H1 (cell line): ENCODE results near the gene LMTK2. TPM values are rescaled to one million over a fixed set of nuclear protein-coding genes. Genes with fewer than 3 reads are reported as not detected.

Experiments
- KDM1A ChIP-seq: fragments of 200-600, 300-600 bp; sonication (generic); IDR thresholded peaks from 2 replicates; pipeline ENCODE4 v1.7.1; 2016; ENCODE audit warnings: mild to moderate bottlenecking, low read length, borderline replicate concordance
- polyA plus RNA-seq, 7 experiments: library from polyadenylated mRNA; depleted of rRNA in 3 of 7; stranded (reverse) in 5 of 7; unstranded in 2 of 7; fragments of >200 nt in 5 of 7; fragments of 200-250 nt in 2 of 7; gene quantifications; 1 replicate in 5 of 7; 2 replicates in 1 of 7; 4 replicates in 1 of 7; pipeline versions ENCODE4 v1.2.1 to v1.2.3, GENCODE V29; 2011 to 2013; ENCODE audit warnings: missing spikeins in 2 of 7, mixed read lengths in 2 of 7
- total RNA-seq: library from RNA; stranded (reverse); fragmentation: NEBNext Ultra II Directional; extraction: Animal tissue kit (Norgen Biotek cat#: 25700); gene quantifications from 2 replicates; pipeline ENCODE4 v1.2.1, GENCODE V29; 2021
- TF ChIP-seq, protein P1 (sequence below): fragments of 300-600 bp; sonication (generic); IDR thresholded peaks from 2 replicates; pipeline ENCODE4 v1.7.1; 2012; ENCODE audit warnings: low read length, moderate library complexity, mild to moderate bottlenecking, inconsistent platforms; ENCODE audit not compliant: insufficient replicate concordance

LMTK2 gene
- total and polyA plus RNA-seq, 2 of the 8 experiments (the other 6 are each of a cell fraction or from before 2014, with no cell fraction given), result 9.7 to 30.7 TPM

DNA sequence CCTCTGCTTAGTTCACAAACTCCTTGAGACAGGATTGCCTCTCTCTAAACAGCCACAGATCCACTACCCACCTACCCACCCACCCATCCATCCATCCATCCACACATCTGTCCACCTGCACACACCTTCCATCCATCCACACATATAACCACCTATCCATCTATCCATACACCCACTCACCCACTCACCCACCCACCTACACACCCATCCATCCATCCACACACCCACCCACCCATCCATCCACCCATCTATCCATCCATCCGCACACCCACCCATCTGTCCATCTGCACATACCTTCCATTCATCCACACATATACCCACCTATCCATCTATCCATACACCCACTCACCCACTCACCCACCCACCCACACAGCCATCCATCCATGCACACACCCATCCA lies 135.7 kb downstream of the LMTK2 start (continued):
- TF ChIP-seq, protein P1, sequence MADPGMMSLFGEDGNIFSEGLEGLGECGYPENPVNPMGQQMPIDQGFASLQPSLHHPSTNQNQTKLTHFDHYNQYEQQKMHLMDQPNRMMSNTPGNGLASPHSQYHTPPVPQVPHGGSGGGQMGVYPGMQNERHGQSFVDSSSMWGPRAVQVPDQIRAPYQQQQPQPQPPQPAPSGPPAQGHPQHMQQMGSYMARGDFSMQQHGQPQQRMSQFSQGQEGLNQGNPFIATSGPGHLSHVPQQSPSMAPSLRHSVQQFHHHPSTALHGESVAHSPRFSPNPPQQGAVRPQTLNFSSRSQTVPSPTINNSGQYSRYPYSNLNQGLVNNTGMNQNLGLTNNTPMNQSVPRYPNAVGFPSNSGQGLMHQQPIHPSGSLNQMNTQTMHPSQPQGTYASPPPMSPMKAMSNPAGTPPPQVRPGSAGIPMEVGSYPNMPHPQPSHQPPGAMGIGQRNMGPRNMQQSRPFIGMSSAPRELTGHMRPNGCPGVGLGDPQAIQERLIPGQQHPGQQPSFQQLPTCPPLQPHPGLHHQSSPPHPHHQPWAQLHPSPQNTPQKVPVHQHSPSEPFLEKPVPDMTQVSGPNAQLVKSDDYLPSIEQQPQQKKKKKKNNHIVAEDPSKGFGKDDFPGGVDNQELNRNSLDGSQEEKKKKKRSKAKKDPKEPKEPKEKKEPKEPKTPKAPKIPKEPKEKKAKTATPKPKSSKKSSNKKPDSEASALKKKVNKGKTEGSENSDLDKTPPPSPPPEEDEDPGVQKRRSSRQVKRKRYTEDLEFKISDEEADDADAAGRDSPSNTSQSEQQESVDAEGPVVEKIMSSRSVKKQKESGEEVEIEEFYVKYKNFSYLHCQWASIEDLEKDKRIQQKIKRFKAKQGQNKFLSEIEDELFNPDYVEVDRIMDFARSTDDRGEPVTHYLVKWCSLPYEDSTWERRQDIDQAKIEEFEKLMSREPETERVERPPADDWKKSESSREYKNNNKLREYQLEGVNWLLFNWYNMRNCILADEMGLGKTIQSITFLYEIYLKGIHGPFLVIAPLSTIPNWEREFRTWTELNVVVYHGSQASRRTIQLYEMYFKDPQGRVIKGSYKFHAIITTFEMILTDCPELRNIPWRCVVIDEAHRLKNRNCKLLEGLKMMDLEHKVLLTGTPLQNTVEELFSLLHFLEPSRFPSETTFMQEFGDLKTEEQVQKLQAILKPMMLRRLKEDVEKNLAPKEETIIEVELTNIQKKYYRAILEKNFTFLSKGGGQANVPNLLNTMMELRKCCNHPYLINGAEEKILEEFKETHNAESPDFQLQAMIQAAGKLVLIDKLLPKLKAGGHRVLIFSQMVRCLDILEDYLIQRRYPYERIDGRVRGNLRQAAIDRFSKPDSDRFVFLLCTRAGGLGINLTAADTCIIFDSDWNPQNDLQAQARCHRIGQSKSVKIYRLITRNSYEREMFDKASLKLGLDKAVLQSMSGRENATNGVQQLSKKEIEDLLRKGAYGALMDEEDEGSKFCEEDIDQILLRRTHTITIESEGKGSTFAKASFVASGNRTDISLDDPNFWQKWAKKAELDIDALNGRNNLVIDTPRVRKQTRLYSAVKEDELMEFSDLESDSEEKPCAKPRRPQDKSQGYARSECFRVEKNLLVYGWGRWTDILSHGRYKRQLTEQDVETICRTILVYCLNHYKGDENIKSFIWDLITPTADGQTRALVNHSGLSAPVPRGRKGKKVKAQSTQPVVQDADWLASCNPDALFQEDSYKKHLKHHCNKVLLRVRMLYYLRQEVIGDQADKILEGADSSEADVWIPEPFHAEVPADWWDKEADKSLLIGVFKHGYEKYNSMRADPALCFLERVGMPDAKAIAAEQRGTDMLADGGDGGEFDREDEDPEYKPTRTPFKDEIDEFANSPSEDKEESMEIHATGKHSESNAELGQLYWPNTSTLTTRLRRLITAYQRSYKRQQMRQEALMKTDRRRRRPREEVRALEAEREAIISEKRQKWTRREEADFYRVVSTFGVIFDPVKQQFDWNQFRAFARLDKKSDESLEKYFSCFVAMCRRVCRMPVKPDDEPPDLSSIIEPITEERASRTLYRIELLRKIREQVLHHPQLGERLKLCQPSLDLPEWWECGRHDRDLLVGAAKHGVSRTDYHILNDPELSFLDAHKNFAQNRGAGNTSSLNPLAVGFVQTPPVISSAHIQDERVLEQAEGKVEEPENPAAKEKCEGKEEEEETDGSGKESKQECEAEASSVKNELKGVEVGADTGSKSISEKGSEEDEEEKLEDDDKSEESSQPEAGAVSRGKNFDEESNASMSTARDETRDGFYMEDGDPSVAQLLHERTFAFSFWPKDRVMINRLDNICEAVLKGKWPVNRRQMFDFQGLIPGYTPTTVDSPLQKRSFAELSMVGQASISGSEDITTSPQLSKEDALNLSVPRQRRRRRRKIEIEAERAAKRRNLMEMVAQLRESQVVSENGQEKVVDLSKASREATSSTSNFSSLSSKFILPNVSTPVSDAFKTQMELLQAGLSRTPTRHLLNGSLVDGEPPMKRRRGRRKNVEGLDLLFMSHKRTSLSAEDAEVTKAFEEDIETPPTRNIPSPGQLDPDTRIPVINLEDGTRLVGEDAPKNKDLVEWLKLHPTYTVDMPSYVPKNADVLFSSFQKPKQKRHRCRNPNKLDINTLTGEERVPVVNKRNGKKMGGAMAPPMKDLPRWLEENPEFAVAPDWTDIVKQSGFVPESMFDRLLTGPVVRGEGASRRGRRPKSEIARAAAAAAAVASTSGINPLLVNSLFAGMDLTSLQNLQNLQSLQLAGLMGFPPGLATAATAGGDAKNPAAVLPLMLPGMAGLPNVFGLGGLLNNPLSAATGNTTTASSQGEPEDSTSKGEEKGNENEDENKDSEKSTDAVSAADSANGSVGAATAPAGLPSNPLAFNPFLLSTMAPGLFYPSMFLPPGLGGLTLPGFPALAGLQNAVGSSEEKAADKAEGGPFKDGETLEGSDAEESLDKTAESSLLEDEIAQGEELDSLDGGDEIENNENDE, result no peak
- no peak for TF ChIP-seq KDM1A
